IPS-18c (cell line): ENCODE measurements around the gene PLIN5.

Experiments used
- H3K4me3 ChIP-seq: 2 replicates; pipeline ENCODE4 v1.7.0; 2013; ENCODE audit warnings: low read depth, mild to moderate bottlenecking, low read length, moderate library complexity; ENCODE audit not compliant: insufficient read depth
- H3K9me3 ChIP-seq: one replicate; pipeline ENCODE4 v1.6.1; 2013; ENCODE audit warnings: mild to moderate bottlenecking, low read length, moderate library complexity; ENCODE audit not compliant: control insufficient read depth, insufficient read depth

The PLIN5 gene

GRCh38 chr19:4517451-4518057 lies 17.5 kb downstream of the PLIN5 start:
- no peak overlapping the region for H3K4me3 ChIP-seq
- H3K9me3 ChIP-seq: no peaks in the 10 kb centered on the region

- Histone ChIP-seq H3K4me3 (no peak overlapping the region), H3K9me3 (no peaks in the 10 kb centered on the region)
These were observed 18.1 kb downstream of the PLIN5 start for GRCh38 chr19:4516939-4517300.

- H3K9me3 ChIP-seq: no peaks in the 10 kb centered on the region
- H3K4me3 ChIP-seq: no peak overlapping the region
These were observed 18.7 kb downstream of the PLIN5 start for GRCh38 chr19:4516199-4516938.

- H3K4me3 ChIP-seq: no peak overlapping the region
These were observed 19.3 kb downstream of the PLIN5 start for GRCh38 chr19:4515732-4516131.

GRCh38 chr19:4513248-4513647 lies 21.8 kb downstream of the PLIN5 start:
- no peak overlapping the region for H3K4me3 ChIP-seq
- peaks cover 2% of the 10 kb centered on the region for H3K9me3 ChIP-seq

More at GRCh38 chr19:4515732-4516131, 19.3 kb downstream of the PLIN5 start:
- H3K9me3 ChIP-seq: peaks cover 2% of the 10 kb centered on the region

- no peak overlapping the region for H3K4me3 ChIP-seq
- H3K9me3 ChIP-seq: peaks cover 2% of the 10 kb centered on the region
These were observed 23.0 kb downstream of the PLIN5 start for GRCh38 chr19:4512070-4512469.

- Histone ChIP-seq H3K9me3 (peaks cover 2% of the 10 kb centered on the region), H3K4me3 (no peak overlapping the region)
These were observed 23.5 kb downstream of the PLIN5 start for GRCh38 chr19:4511300-4512054.

- Histone ChIP-seq H3K4me3 (no peak overlapping the region), H3K9me3 (peaks cover 2% of the 10 kb centered on the region)
These were observed 24.4 kb downstream of the PLIN5 start for GRCh38 chr19:4510435-4511255.

- peaks cover 4% of the 10 kb centered on the region for H3K9me3 ChIP-seq
- H3K4me3 ChIP-seq: no peak overlapping the region
These were observed 26.3 kb downstream of the PLIN5 start for GRCh38 chr19:4508698-4509097.

- no peak overlapping the region for H3K4me3 ChIP-seq
- peaks cover 4% of the 10 kb centered on the region for H3K9me3 ChIP-seq
These were observed 27.2 kb downstream of the PLIN5 start for GRCh38 chr19:4507804-4508203.

- peaks cover 4% of the 10 kb centered on the region for H3K9me3 ChIP-seq
- H3K4me3 ChIP-seq: no peak overlapping the region
These were observed 27.9 kb downstream of the PLIN5 start for GRCh38 chr19:4507150-4507452.

GRCh38 chr19:4506449-4507149 lies 28.4 kb downstream of the PLIN5 start:
- Histone ChIP-seq H3K9me3 (peaks cover 4% of the 10 kb centered on the region), H3K4me3 (no peak overlapping the region)

- Histone ChIP-seq H3K9me3 (peaks cover 2% of the 10 kb centered on the region), H3K4me3 (no peak overlapping the region)
These were observed 29.2 kb downstream of the PLIN5 start for GRCh38 chr19:4505570-4506448.

- H3K4me3 ChIP-seq: no peak overlapping the region
- peaks cover 2% of the 10 kb centered on the region for H3K9me3 ChIP-seq
These were observed 30.0 kb downstream of the PLIN5 start for GRCh38 chr19:4504891-4505569.

- H3K4me3 ChIP-seq: no peak overlapping the region
- peaks cover 2% of the 10 kb centered on the region for H3K9me3 ChIP-seq
These were observed 30.7 kb downstream of the PLIN5 start for GRCh38 chr19:4504297-4504701.

- H3K4me3 ChIP-seq: no peak overlapping the region
These were observed 31.2 kb downstream of the PLIN5 start for GRCh38 chr19:4503825-4504170.

More at GRCh38 chr19:4503825-4504170, 31.2 kb downstream of the PLIN5 start:
- H3K9me3 ChIP-seq: peaks cover 2% of the 10 kb centered on the region
